ENCODE measurements around the gene PFKP.

The PFKP gene

GRCh38 chr10:3117486-3117885, 50.1 kb downstream of the PFKP start:
- no peak for DNase-seq

- DNase-seq = no peak
Observed at GRCh38 chr10:3118641-3119091, 51.3 kb downstream of the PFKP start.

- peak; percentile 4 for DNase-seq
Observed at GRCh38 chr10:3119796-3120459, 52.6 kb downstream of the PFKP start.

- DNase-seq = no peak
Observed at GRCh38 chr10:3122034-3122433, 54.7 kb downstream of the PFKP start.

- no peak for DNase-seq
Observed at GRCh38 chr10:3122486-3123205, 55.3 kb downstream of the PFKP start.

GRCh38 chr10:3123571-3124411, 56.4 kb downstream of the PFKP start:
- DNase-seq = no peak

GRCh38 chr10:3124412-3125175, 57.2 kb downstream of the PFKP start:
- DNase-seq = no peak

- no peak for DNase-seq
Observed at GRCh38 chr10:3125527-3126170, 58.3 kb downstream of the PFKP start.

- DNase-seq = peak; percentile 33
Observed at GRCh38 chr10:3126249-3126648, 58.9 kb downstream of the PFKP start.

GRCh38 chr10:3126741-3127346, 59.5 kb downstream of the PFKP start:
- peak; percentile 96 for DNase-seq

GRCh38 chr10:3127921-3128320, 60.6 kb downstream of the PFKP start:
- no peak for DNase-seq

- DNase-seq = no peak
Observed at GRCh38 chr10:3128379-3129130, 61.2 kb downstream of the PFKP start.

GRCh38 chr10:3129581-3130340, 62.4 kb downstream of the PFKP start:
- no peak for DNase-seq

- peak; percentile 62 for DNase-seq
Observed at GRCh38 chr10:3131098-3131497, 63.8 kb downstream of the PFKP start.

- DNase-seq = no peak
Observed at GRCh38 chr10:3132036-3133025, 65.0 kb downstream of the PFKP start.

GRCh38 chr10:3133948-3134347, 66.6 kb downstream of the PFKP start:
- DNase-seq = no peak

GRCh38 chr10:3135006-3135405, 67.7 kb downstream of the PFKP start:
- no peak for DNase-seq

GRCh38 chr10:3136336-3136735, 69.0 kb downstream of the PFKP start:
- DNase-seq = no peak

All from NCI-H69 (cell line).